ENCODE results near the gene FUT8.

Gene FUT8

GRCh38 chr14:65790172-65790815, 377.8 kb downstream of the FUT8 start:
- H3K27ac ChIP-seq: no peak overlapping the region
- intact Hi-C loops (cut with DNase I; ENCODE audit: low total_unique reads): no loop called here
- no peaks in the 10 kb centered on the region for H3K27me3 ChIP-seq
- DNase-seq: no peak
- H3K36me3 ChIP-seq: no peaks in the 10 kb centered on the region
- H3K9me3 ChIP-seq: no peaks in the 10 kb centered on the region
- no peak for TF ChIP-seq CTCF (IDR thresholded peaks at IDR 0.05)
- H3K4me3 ChIP-seq: no peak overlapping the region
- no peaks in the 10 kb centered on the region for H3K4me1 ChIP-seq

GRCh38 chr14:65791191-65791981, 378.9 kb downstream of the FUT8 start:
- Histone ChIP-seq H3K36me3 (no peaks in the 10 kb centered on the region), H3K27me3 (no peaks in the 10 kb centered on the region), H3K27ac (no peak overlapping the region), H3K9me3 (no peaks in the 10 kb centered on the region), H3K4me1 (no peaks in the 10 kb centered on the region), H3K4me3 (no peak overlapping the region)
- intact Hi-C loops (cut with DNase I; ENCODE audit: low total_unique reads): no loop called here
- no peak for TF ChIP-seq CTCF (IDR thresholded peaks at IDR 0.05)
- DNase-seq: no peak

- intact Hi-C loops (cut with DNase I; ENCODE audit: low total_unique reads): no loop called here
- H3K27me3 ChIP-seq: no peaks in the 10 kb centered on the region
- DNase-seq: no peak
Measured at GRCh38 chr14:65792208-65792905, 379.8 kb downstream of the FUT8 start.

More at GRCh38 chr14:65792208-65792905, 379.8 kb downstream of the FUT8 start:
- no peak overlapping the region for H3K27ac ChIP-seq
- H3K4me3 ChIP-seq: no peak overlapping the region
- TF ChIP-seq CTCF (IDR thresholded peaks at IDR 0.05): no peak
- H3K36me3 ChIP-seq: no peaks in the 10 kb centered on the region
- no peaks in the 10 kb centered on the region for H3K9me3 ChIP-seq
- no peaks in the 10 kb centered on the region for H3K4me1 ChIP-seq

Measured in tibial artery (tissue), 4 donors.